NCI-H146 treated with DMSO at 0.1 percent for 48 hours (cell line): ENCODE data around the gene OSTF1.

Source experiments
- DNase-seq: peaks from one replicate; lab custom pipeline; 2025; ENCODE audit not compliant: unreplicated experiment; lab: John Stamatoyannopoulos, UW

The OSTF1 gene

DNA sequence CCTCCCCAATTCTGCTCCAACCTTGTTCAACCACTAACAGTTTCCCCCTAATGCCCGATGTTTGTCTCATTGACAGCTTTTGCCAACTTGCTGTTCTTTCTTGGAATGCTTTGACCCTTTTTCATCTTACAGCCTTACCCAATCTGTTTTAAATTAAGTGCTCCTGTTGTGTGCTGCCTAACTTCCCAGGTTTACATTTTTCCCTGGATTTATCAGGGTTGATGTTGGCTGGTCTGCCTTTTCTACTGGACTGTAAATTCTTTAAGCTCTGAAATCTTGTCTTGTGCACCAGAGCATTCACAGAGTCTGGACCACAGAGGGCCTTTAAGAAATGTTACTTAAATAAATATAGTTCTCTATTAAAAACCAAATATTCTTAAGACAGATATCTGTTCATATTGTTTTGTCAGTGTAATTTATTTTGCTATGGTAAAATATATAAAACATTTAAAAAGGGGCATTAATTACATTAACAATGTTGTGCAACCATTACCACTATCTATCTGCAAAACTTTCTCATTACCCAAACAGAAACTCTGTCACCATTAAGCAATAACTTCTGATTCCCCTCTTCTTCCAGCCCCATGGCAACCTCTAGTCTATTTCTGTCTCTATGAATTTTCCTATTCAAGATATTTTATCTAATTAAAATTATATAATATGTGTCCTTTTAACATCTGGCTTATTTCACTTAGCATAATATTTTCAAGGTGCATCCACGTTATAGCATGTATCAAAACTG lies 73.0 kb downstream of the OSTF1 start:
- no peak for DNase-seq

DNA sequence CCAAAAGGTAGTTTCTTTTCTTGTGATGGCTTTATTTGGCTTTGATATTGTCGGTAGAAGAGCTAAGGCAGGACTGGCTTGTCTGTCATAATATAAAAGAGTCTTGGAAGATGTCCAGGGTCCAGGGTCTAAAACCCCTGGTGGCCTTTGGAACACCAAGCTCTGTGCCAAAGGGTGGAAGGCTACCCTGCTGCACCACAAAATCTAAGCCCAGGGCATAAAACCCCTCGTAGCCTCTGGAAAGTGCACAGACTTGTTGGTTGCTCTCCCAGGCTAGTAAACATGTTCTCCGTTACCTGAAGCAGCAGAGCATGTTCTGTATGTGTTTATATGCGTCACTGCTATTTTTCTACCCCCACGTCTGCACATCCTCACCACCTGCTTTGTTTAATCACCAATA lies 75.5 kb downstream of the OSTF1 start:
- DNase-seq = no peak

DNA sequence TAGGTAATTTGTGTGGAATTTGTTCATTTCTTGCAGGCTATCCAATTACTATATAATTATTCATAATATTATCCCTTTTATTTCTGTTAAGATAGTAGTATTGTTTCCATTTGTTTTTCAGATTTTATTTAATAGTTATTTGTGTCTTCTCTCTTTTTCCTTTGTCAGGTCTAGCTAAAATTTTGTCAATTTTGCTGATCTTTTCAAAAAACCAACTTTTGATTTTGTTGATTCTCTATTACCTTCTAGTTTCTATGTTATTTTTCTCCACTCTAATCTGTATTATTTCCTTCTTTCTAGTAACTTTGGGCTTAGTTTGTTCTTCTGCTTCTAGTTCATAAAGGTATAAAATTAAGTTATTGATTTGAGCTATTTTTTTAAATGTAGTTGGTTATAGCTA lies 76.3 kb downstream of the OSTF1 start:
- DNase-seq = no peak

DNA sequence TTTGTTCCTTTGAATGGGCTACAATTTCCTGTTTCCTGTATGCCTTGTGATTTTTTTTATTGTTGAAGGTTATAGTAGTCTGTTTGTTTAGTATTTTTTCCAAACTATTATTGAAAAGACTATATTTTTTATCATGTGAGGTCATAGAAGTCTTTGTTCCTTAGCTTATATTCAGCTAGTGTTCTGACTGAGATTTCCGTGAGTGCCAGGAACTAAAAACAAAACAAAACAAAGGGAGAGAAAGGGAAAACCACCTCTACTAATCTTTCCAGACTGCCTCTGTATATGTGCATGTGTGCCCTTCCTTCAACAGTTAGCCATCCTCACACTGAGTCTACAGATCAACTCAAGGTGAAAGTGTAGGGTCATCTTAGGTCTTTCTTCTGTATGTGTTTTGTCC lies 79.0 kb downstream of the OSTF1 start:
- no peak for DNase-seq

DNA sequence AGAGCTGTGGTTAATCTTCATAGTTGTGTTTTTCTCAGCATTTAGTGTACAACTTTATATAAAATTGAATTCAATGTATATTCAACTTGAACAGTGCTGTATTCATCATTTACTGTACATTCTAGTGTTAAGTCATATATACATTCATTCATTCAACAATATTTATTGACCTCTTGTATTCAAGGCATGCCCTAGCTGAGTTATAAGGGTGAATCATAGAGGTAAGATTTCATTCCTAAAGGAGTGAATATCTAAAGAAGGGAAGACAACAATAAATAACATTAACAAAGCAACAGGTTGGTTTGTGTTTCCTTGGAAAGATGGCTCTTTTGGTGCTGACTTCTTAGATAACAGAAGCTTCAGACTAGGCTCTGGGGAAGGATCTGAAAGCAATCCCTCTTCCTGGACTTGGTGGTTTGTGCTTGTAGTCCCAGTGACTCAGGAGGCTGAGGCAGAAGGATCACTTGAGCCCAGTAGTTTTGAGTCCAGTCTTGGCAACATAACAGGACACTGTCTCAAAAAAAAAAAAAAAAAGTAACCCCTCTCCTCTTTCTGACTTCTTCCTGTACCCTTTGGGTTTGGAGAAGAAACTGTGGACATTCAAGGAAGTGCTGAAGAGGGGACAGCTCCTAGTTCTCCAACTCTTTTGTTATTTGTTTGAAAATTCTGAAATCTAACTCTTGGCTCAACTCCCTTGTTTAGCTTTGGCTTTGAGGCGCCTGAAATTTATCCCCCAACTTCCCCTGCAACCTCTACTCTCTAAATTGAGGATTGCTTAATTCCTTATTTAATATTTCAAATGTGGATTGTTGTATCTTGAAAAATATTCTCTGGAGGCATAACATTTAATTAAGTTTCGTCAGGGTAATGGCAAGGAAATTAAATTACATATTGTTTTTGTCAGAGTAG lies 80.2 kb downstream of the OSTF1 start:
- no peak for DNase-seq

DNA sequence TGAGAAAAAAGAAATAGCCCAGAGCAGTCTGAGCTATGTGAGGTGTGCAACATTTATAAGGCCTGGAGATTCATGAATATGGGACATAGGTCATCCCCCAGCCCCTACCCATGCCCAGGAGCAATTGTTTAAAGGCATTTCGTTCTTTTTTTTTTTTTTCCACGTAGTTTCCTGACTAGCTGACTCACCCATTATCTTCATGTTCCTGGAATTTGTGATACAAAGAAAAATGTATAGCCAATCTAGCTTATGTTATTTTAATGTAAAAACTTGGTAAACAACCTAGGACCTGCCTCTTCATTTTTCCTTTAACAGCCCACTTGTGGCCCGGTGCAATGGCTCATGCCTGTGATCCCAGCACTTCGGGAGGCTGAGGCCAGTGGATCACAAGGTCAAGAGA lies 81.3 kb downstream of the OSTF1 start:
- no peak for DNase-seq

DNA sequence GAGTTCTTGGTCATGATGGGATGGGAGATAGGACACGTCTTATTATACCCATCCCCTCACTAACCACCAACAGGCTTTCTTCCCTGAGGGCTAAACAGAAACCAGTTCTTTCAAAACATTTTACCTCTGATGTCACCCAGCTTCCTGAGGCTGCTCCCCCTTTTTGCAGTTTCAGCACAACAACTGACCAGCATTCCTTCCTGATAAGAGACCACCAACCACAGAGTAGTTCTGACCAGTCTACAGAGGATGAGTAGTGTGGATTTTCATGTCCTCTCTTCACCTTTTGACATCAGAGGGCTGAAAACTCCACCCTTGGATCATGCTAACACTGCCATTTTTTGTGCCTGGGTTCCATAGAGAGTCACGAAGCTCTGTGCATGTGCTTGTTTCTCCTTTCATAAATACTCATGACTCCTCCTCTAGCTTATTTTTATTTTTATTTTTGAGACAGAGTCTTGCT lies 82.6 kb downstream of the OSTF1 start:
- DNase-seq = no peak

DNA sequence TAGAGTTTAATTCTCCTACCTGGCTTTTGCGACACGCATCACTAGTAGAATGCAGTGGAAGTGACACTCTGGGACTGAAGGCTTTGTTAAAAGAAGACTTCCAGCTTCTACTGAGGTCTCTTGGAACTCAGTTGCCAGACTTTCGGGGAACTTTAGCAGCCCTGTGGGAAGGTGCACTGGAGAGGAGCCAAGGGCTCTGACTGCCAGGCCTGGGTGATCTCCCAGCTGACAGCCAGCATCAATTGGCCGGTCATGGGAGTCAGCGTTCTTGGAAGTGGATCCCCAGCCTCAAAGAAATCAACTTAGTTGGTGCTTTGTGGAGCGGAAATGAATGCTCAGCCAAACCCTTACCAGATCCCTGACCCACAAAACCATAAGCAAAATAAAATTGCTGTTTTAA lies 87.1 kb downstream of the OSTF1 start:
- no peak for DNase-seq

DNA sequence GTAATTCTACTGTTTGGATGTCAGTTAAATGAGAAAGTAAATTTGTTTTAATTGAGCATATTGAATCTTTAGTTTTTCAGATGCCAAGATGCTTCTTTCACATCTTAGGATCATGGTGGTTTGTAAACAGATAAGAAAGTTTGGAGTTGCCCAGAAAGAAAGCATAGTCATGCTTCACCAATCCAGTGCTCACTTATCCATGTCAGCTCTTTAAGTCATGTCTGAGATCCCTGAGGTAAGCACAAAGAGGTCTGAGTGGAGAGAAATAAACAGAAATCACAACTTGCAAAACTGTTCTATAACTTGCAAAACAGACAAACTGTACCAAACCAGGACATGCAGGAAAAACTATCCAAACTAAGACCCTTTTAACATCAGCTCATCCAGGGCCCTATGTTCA lies 87.7 kb downstream of the OSTF1 start:
- no peak for DNase-seq

DNA sequence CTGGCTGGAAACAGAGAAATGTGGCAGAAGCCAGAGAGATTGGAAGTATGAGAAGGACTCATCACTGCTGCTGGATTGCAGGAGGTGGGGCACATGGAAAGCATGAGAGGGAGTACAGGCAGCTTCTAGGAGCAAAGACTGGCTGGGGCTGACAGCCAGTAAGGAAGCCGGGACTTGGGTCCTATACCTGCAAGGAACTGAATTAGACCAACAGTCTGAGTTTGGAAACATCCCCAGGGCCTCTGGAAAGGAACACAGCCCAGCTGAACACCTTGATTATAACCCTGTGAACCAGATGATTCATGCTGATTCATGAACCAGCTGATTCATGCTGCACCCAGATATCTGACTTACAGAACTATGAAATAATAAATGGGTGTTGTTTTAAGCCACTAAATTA lies 93.4 kb downstream of the OSTF1 start:
- DNase-seq = no peak

DNA sequence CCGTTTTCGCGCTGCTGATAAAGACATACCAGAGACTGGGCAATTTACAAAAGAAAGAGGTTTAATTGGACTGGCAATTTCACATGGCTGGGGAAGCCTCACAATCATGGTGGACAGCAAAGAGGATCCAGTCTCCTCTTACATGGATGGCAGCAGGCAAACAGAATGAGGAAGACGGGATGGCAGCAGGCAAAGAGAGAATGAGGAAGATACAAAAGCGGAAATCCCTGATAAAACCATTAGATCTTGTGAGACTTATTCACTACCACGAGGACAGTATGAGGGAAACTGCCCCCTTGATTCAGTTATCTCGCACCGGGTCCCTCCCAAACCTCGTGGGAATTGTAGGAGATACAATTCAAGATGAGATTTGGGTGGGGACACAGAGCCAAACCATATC lies 95.0 kb downstream of the OSTF1 start:
- DNase-seq = no peak

DNA sequence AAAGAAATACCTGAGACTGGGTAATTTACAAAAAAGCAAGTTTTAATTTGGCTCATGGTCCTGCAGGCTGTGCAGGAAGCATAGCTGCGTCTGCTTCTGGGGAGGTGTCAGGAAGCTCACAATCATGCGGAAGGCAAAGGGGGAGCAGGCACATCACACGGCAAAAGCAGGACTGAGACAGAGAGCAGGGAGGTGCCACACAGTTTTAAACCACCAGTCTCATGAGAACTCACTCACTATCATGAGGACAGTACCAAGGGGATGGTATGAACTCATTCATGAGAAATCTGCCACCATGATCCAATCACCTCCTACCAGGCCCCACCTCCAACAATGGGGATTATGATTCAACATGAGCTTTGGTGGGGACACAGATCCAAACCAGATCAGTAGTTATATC lies 96.2 kb downstream of the OSTF1 start:
- DNase-seq = no peak

DNA sequence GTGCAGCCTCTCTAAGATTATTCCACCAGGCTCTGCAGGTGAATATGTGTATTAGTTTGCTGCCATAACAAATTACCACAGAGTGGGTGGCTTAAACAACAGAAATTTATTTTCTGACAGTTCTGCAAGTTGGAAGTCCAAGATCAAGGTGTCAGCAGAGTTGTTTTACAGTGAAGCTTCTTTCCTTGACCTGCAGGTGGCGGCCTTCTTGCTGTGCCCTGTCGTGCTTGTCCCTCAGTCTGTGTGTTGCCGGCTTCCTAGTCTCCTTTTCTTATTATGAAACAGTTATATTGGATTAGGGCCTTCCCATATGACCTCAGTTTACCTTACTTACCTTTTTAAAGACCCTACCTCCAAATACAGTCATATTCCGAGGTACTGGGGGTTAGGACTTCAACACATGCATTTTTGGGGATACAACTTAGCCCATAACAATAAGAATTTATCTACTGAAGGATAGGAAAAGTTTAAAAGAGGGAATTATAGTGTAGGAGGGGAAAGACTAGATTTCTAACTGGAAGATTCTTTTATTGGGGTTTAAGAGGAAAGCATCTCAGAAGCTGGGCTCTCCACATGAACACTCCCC lies 97.4 kb downstream of the OSTF1 start:
- peak; percentile 0 for DNase-seq

DNA sequence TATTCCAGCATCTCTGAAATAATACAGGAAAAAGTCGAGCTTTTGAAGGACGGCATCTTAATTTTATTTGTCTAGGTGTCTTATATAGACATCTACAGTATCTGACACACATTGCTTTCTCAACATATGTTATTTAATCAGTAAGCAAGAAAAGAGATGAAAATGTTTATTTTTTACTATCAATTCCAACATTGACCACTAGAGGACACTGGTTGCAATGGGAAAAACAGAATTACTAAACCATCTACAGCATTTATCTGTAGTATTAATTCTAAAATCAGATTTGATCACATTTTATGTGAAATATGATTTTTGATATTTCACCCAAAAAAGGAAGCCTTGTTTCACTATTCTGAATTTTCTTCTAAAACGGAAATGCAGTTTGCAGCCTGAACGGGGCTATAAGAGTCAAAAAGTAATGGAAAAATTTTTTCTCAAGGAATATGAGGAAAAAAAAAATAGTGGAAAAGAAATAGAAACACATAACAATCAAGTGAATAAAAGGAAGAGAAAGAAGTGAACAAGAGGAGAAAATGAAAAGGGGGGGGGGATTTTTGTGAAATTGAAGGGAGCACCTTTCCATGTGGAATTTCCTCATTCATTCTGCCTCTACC lies 98.6 kb downstream of the OSTF1 start:
- no peak for DNase-seq

DNA sequence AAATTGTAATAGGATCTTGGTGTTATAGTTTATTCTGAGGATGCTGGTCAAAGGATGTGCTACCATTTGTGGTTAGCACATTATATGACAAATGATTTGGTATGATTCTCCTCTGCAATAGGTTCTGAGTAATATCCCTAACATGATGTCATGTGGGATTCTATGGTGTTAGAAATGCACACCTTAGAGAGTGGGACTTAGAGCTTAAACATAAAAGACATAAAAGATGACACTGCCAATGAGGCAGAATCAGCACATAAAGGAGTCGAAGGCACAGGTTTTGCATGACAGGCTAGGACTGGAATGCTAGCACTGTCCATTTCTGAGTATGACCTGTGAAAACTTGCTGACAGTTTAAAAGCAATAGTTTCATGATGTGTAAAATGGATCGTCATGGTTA lies 100.4 kb downstream of the OSTF1 start:
- no peak for DNase-seq

DNA sequence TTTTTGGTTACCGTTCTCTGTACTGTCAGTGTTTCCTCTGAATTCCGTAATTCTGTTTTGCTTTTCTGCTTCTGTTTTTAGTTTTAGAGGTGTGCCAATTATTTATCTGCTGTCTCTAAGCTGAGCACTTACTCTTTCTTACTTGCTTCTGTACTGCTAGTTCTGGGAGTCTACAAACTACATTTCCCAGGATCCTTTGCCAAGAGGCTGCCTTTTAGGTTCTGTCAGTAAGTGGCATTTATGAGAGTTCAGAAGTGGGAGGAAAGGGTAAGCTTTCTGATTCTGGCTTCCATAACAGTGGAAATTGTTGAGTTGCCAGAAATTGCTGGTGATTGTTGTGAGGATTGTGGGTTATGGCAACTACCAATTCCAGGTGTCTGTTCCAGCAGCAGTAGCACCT lies 102.4 kb downstream of the OSTF1 start:
- DNase-seq = no peak
